MM.1S (cell line): ENCODE measurements around the gene PPARGC1A.

ENCODE experiments used
- DNase-seq: peaks from one replicate; pipeline ENCODE4 v3.0.0-alpha.2; 2015
- H2AFZ ChIP-seq: fragments of 300-600 bp; sonication (generic); 2 replicates; pipeline ENCODE4 v1.6.0; 2016; ENCODE audit warnings: antibody characterized with exemption, low read length
- H3F3A ChIP-seq: fragments of 300-600 bp; sonication (generic); 2 replicates; pipeline ENCODE4 v1.6.1; 2016; ENCODE audit warnings: mild to moderate bottlenecking, antibody characterized with exemption, low read length, moderate library complexity, mixed read lengths; ENCODE audit not compliant: insufficient read depth
- H3K27ac ChIP-seq: fragments of 300-600 bp; sonication (generic); 2 replicates; pipeline ENCODE4 v1.5.1; 2016; ENCODE audit warnings: mild to moderate bottlenecking, low read length
- H3K27me3 ChIP-seq: fragments of 300-600 bp; sonication (generic); replicated peaks from 2 replicates; pipeline ENCODE4 v1.6.0; 2016; ENCODE audit warnings: low read length; ENCODE audit not compliant: insufficient read depth
- H3K36me3 ChIP-seq: fragments of 300-600 bp; sonication (generic); replicated peaks from 2 replicates; pipeline ENCODE4 v1.6.1; 2016; ENCODE audit warnings: mild to moderate bottlenecking, low read length, mixed read lengths; ENCODE audit not compliant: insufficient read depth
- H3K4me1 ChIP-seq: fragments of 300-600 bp; sonication (generic); 2 replicates; pipeline ENCODE4 v1.6.1; 2016; ENCODE audit warnings: low read length, mixed read lengths
- H3K4me2 ChIP-seq: fragments of 300-600 bp; sonication (generic); 2 replicates; pipeline ENCODE4 v1.6.0; 2016; ENCODE audit warnings: low read depth, low read length
- H3K4me3 ChIP-seq: fragments of 300-600 bp; sonication (generic); 2 replicates; pipeline ENCODE4 v1.5.1; 2016; ENCODE audit warnings: low read length, mixed read lengths
- H3K79me2 ChIP-seq: fragments of 300-600 bp; sonication (generic); 2 replicates; pipeline ENCODE4 v1.6.1; 2016; ENCODE audit warnings: mixed run types, low read length, mixed read lengths
- H3K9ac ChIP-seq: fragments of 300-600 bp; sonication (generic); 2 replicates; pipeline ENCODE4 v1.6.1; 2016; ENCODE audit warnings: low read length, mixed read lengths
- H3K9me2 ChIP-seq: fragments of 300-600 bp; sonication (generic); replicated peaks from 2 replicates; pipeline ENCODE4 v1.6.1; 2016; ENCODE audit warnings: mild to moderate bottlenecking, low read length, mixed read lengths; ENCODE audit not compliant: insufficient read depth
- H3K9me3 ChIP-seq: fragments of 300-600 bp; sonication (generic); replicated peaks from 2 replicates; pipeline ENCODE4 v1.6.1; 2016; ENCODE audit warnings: mild to moderate bottlenecking, low read length, mixed read lengths; ENCODE audit not compliant: insufficient read depth
- H4K20me1 ChIP-seq: fragments of 300-600 bp; sonication (generic); 2 replicates; pipeline ENCODE4 v1.6.1; 2016; ENCODE audit warnings: mild to moderate bottlenecking, low read length, moderate library complexity, mixed read lengths; ENCODE audit not compliant: insufficient read depth
- CTCF ChIP-seq: fragments of 300-600 bp; sonication (generic); IDR thresholded peaks from 2 replicates; pipeline ENCODE4 v1.5.1; 2016; ENCODE audit warnings: antibody characterized with exemption, low read length, mixed read lengths
- EZH2 ChIP-seq: fragments of 300-600 bp; sonication (generic); optimal IDR thresholded peaks from 2 replicates; pipeline ENCODE3; 2017; ENCODE audit warnings: low read depth, mild to moderate bottlenecking, antibody characterized with exemption, low read length, mixed read lengths
- EZH2phosphoT487 ChIP-seq: fragments of 300-600 bp; sonication (generic); IDR thresholded peaks from 2 replicates; pipeline ENCODE4 v1.6.1; 2018; ENCODE audit warnings: antibody characterized with exemption, low read length

Gene PPARGC1A

GRCh38 chr4:23838607-23839006, 51.2 kb downstream of the PPARGC1A start:
- Histone ChIP-seq H3K9me3 (no peaks in the 10 kb centered on the region), H4K20me1 (no peaks in the 10 kb centered on the region), H3K27ac (no peak overlapping the region), H3K4me1 (no peaks in the 10 kb centered on the region), H3K4me2 (no peak overlapping the region), H3K9me2 (no peaks in the 10 kb centered on the region), H3K4me3 (no peak overlapping the region), H3F3A (no peaks in the 10 kb centered on the region), H2AFZ (no peak overlapping the region), H3K27me3 (no peaks in the 10 kb centered on the region), H3K36me3 (no peaks in the 10 kb centered on the region), H3K79me2 (peaks cover 3% of the 10 kb centered on the region; the same call in 1 of the 2 replicates), H3K9ac (no peak overlapping the region)
- DNase-seq: no peak
- TF ChIP-seq EZH2phosphoT487 (no peak), CTCF (no peak), EZH2 (no peak)

- no peaks in the 10 kb centered on the region for H3K36me3 ChIP-seq
- no peaks in the 10 kb centered on the region for H4K20me1 ChIP-seq
- no peak for TF ChIP-seq CTCF
- TF ChIP-seq EZH2phosphoT487: no peak
- TF ChIP-seq EZH2: no peak
- no peak overlapping the region for H3K4me3 ChIP-seq
- no peaks in the 10 kb centered on the region for H3K9me3 ChIP-seq
- H3K79me2 ChIP-seq: peaks cover 3% of the 10 kb centered on the region; the same call in 1 of the 2 replicates
- no peaks in the 10 kb centered on the region for H3K27me3 ChIP-seq
- no peaks in the 10 kb centered on the region for H3K9me2 ChIP-seq
- H3K27ac ChIP-seq: no peak overlapping the region
- H2AFZ ChIP-seq: no peak overlapping the region
- no peak for DNase-seq
- no peak overlapping the region for H3K4me2 ChIP-seq
- no peak overlapping the region for H3K9ac ChIP-seq
- H3K4me1 ChIP-seq: no peaks in the 10 kb centered on the region
- no peaks in the 10 kb centered on the region for H3F3A ChIP-seq
These were observed 51.7 kb downstream of the PPARGC1A start for GRCh38 chr4:23838131-23838530.

GRCh38 chr4:23837371-23837770, 52.5 kb downstream of the PPARGC1A start:
- H3K9me2 ChIP-seq: no peaks in the 10 kb centered on the region
- H2AFZ ChIP-seq: no peak overlapping the region
- H3K4me2 ChIP-seq: no peak overlapping the region
- H3K4me3 ChIP-seq: no peak overlapping the region
- H3K79me2 ChIP-seq: peaks cover 3% of the 10 kb centered on the region; the same call in 1 of the 2 replicates
- H3K27ac ChIP-seq: no peak overlapping the region
- TF ChIP-seq EZH2 (no peak), CTCF (no peak)
- H3F3A ChIP-seq: no peaks in the 10 kb centered on the region
- no peak for DNase-seq
- no peaks in the 10 kb centered on the region for H3K27me3 ChIP-seq
- H4K20me1 ChIP-seq: no peaks in the 10 kb centered on the region
- H3K9ac ChIP-seq: no peak overlapping the region
- no peaks in the 10 kb centered on the region for H3K9me3 ChIP-seq
- no peaks in the 10 kb centered on the region for H3K36me3 ChIP-seq
- no peaks in the 10 kb centered on the region for H3K4me1 ChIP-seq
